Smooth muscle cell (in vitro differentiated cells): Measurements from ENCODE around the gene PSMB2. TPM values are rescaled to one million over a fixed set of nuclear protein-coding genes. Genes with fewer than 3 reads are reported as not detected.

Experiments used
- DNase-seq: peaks from one replicate; lab custom pipeline; 2025; ENCODE audit not compliant: unreplicated experiment; lab: John Stamatoyannopoulos, UW
- H2AFZ ChIP-seq: fragments of 200-600 bp; sonication (generic); 2 replicates; pipeline ENCODE4 v1.6.0; 2016; ENCODE audit warnings: antibody characterized with exemption, low read depth, mild to moderate bottlenecking
- H3F3A ChIP-seq: fragments of 200-600 bp; sonication (generic); 2 replicates; pipeline ENCODE4 v1.6.0; 2017; ENCODE audit warnings: antibody characterized with exemption, low read depth
- H3K27ac ChIP-seq: fragments of 200-600 bp; sonication (generic); 2 replicates; pipeline ENCODE4 v1.5.1; 2016; ENCODE audit warnings: low read depth, mild to moderate bottlenecking
- H3K27me3 ChIP-seq: fragments of 200-600 bp; sonication (generic); 2 replicates; pipeline ENCODE4 v1.6.1; 2016; ENCODE audit warnings: low read depth, mild to moderate bottlenecking
- H3K36me3 ChIP-seq: fragments of 200-600 bp; sonication (generic); 2 replicates; pipeline ENCODE4 v1.5.1; 2016; ENCODE audit warnings: low read depth
- H3K4me1 ChIP-seq: fragments of 200-600 bp; sonication (generic); 2 replicates; pipeline ENCODE4 v1.5.1; 2016; ENCODE audit warnings: low read depth
- H3K4me2 ChIP-seq: fragments of 200-600 bp; sonication (generic); 2 replicates; pipeline ENCODE4 v1.6.0; 2016; ENCODE audit warnings: mild to moderate bottlenecking
- H3K4me3 ChIP-seq: fragments of 200-600 bp; sonication (generic); 2 replicates; pipeline ENCODE4 v1.5.1; 2016; ENCODE audit warnings: mild to moderate bottlenecking
- H3K79me2 ChIP-seq: fragments of 200-600 bp; sonication (generic); 2 replicates; pipeline ENCODE4 v1.6.0; 2016; ENCODE audit warnings: low read depth, mild to moderate bottlenecking
- H3K9ac ChIP-seq: fragments of 200-600 bp; sonication (generic); 2 replicates; pipeline ENCODE4 v1.6.0; 2016; ENCODE audit warnings: low read depth
- H3K9me3 ChIP-seq: fragments of 200-600 bp; sonication (generic); replicated peaks from 2 replicates; pipeline ENCODE4 v1.5.1; 2016; ENCODE audit warnings: low read depth
- H4K20me1 ChIP-seq: fragments of 200-600 bp; sonication (generic); 2 replicates; pipeline ENCODE4 v1.6.0; 2016; ENCODE audit warnings: low read depth
- CTCF ChIP-seq: fragments of 200-600 bp; sonication (generic); IDR thresholded peaks from 2 replicates; pipeline ENCODE4 v1.5.1; 2017; ENCODE audit warnings: borderline replicate concordance, mild to moderate bottlenecking, antibody characterized with exemption; ENCODE audit not compliant: insufficient read depth, poor library complexity, severe bottlenecking
- WGBS: methylation state at CpG from one replicate; pipeline ENCODE4 v1.1.7; 2016; ENCODE audit warnings: low lambda C conversion rate; 5-methylcytosine and 5-hydroxymethylcytosine counted together
- polyA plus RNA-seq: library from polyadenylated mRNA; unstranded; fragments of >200 nt; fragmentation: Nextera tagmentation; extraction: Ambion mirVana; gene quantifications from 2 replicates; pipeline ENCODE4 v1.2.1, GENCODE V29; 2016
- total RNA-seq: library from RNA; depleted of rRNA; stranded (reverse); fragments of >200 nt; gene quantifications from 2 replicates; pipeline ENCODE4 v1.2.3, GENCODE V29; 2014

The PSMB2 gene
- total and polyA plus RNA-seq, 2 experiments from 2014 or later = 51.6 to 110 TPM

GRCh38 chr1:35605071-35605866, 36.1 kb downstream of the PSMB2 start:
- no peak overlapping the region for H3K4me2 ChIP-seq
- H3K36me3 ChIP-seq = peaks cover 14% of the 10 kb centered on the region
- H3K79me2 ChIP-seq = peaks cover 6% of the 10 kb centered on the region
- no peak for TF ChIP-seq CTCF
- no peak overlapping the region for H3K4me3 ChIP-seq
- H4K20me1 ChIP-seq = peaks cover 51% of the 10 kb centered on the region
- no peaks in the 10 kb centered on the region for H3K4me1 ChIP-seq
- H3F3A ChIP-seq = no peaks in the 10 kb centered on the region
- H3K27ac ChIP-seq = no peak overlapping the region
- DNase-seq = no peak
- WGBS = 69% methylated on average over 6 of the region's 6 CpGs
- H3K27me3 ChIP-seq = no peaks in the 10 kb centered on the region
- no peaks in the 10 kb centered on the region for H3K9me3 ChIP-seq
- H2AFZ ChIP-seq = no peak overlapping the region
- H3K9ac ChIP-seq = no peak overlapping the region

GRCh38 chr1:35603941-35604340, 37.4 kb downstream of the PSMB2 start:
- Histone ChIP-seq H3K36me3 (peaks cover 11% of the 10 kb centered on the region), H3K4me2 (no peak overlapping the region), H4K20me1 (peaks cover 38% of the 10 kb centered on the region), H3K27ac (no peak overlapping the region), H3K9ac (no peak overlapping the region), H3F3A (no peaks in the 10 kb centered on the region), H3K4me1 (no peaks in the 10 kb centered on the region), H3K4me3 (no peak overlapping the region), H3K9me3 (no peaks in the 10 kb centered on the region), H2AFZ (no peak overlapping the region), H3K79me2 (no peaks in the 10 kb centered on the region), H3K27me3 (no peaks in the 10 kb centered on the region)
- no peak for TF ChIP-seq CTCF
- DNase-seq = no peak
- 47% methylated on average over 4 of the region's 4 CpGs for WGBS

- Histone ChIP-seq H3K9ac (no peak overlapping the region), H2AFZ (no peak overlapping the region), H3F3A (no peaks in the 10 kb centered on the region), H3K36me3 (peaks cover 11% of the 10 kb centered on the region), H3K9me3 (no peaks in the 10 kb centered on the region), H3K4me1 (no peaks in the 10 kb centered on the region), H3K27ac (no peak overlapping the region), H3K79me2 (no peaks in the 10 kb centered on the region), H3K4me2 (no peak overlapping the region), H3K27me3 (no peaks in the 10 kb centered on the region), H3K4me3 (no peak overlapping the region), H4K20me1 (peaks cover 38% of the 10 kb centered on the region)
- 17% methylated on average over 3 of the region's 3 CpGs for WGBS
- no peak for DNase-seq
- no peak for TF ChIP-seq CTCF
Observed at GRCh38 chr1:35603468-35603867, 37.9 kb downstream of the PSMB2 start.

GRCh38 chr1:35600593-35600992, 40.7 kb downstream of the PSMB2 start:
- no peak overlapping the region for H3K27ac ChIP-seq
- H3K4me2 ChIP-seq = no peak overlapping the region
- no peak overlapping the region for H2AFZ ChIP-seq
- no peaks in the 10 kb centered on the region for H3K36me3 ChIP-seq
- no peaks in the 10 kb centered on the region for H3K27me3 ChIP-seq
- DNase-seq = no peak
- H3K9ac ChIP-seq = no peak overlapping the region
- TF ChIP-seq CTCF = no peak
- peaks cover 12% of the 10 kb centered on the region for H4K20me1 ChIP-seq
- H3K9me3 ChIP-seq = no peaks in the 10 kb centered on the region
- WGBS = 98% methylated on average over 3 of the region's 3 CpGs
- no peaks in the 10 kb centered on the region for H3K4me1 ChIP-seq
- no peaks in the 10 kb centered on the region for H3K79me2 ChIP-seq
- no peak overlapping the region for H3K4me3 ChIP-seq
- H3F3A ChIP-seq = no peaks in the 10 kb centered on the region
